Mucosa of stomach (tissue), 1 donor: ENCODE measurements around the gene TM2D3.

Source experiments
- H3K27me3 ChIP-seq: one replicate; pipeline ENCODE4 v1.7.0; 2013; ENCODE audit warnings: mild to moderate bottlenecking, low read length; ENCODE audit not compliant: control insufficient read depth, insufficient read depth
- H3K36me3 ChIP-seq: one replicate; pipeline ENCODE4 v1.7.0; 2013; ENCODE audit warnings: low read length; ENCODE audit not compliant: control insufficient read depth, insufficient read depth
- H3K4me1 ChIP-seq: one replicate; pipeline ENCODE4 v1.7.0; 2013; ENCODE audit warnings: mild to moderate bottlenecking, low read length; ENCODE audit not compliant: control insufficient read depth, insufficient read depth
- H3K4me3 ChIP-seq: one replicate; pipeline ENCODE4 v1.7.0; 2013; ENCODE audit warnings: low read length
- H3K9ac ChIP-seq: one replicate; pipeline ENCODE4 v1.7.0; 2013; ENCODE audit warnings: mild to moderate bottlenecking, low read length, moderate library complexity
- H3K9me3 ChIP-seq: one replicate; pipeline ENCODE4 v1.7.0; 2013; ENCODE audit warnings: mild to moderate bottlenecking, low read length, moderate library complexity; ENCODE audit not compliant: control insufficient read depth
- donor health status: Pancreatic carcinoma.

TM2D3 gene

GRCh38 chr15:101609742-101610610 lies 42.2 kb downstream of the TM2D3 start:
- Histone ChIP-seq H3K9ac (no peak overlapping the region), H3K4me3 (no peak overlapping the region), H3K27me3 (peaks cover under 1% of the 10 kb centered on the region), H3K36me3 (no peaks in the 10 kb centered on the region), H3K4me1 (peaks cover 9% of the 10 kb centered on the region), H3K9me3 (no peaks in the 10 kb centered on the region)

GRCh38 chr15:101608201-101608600 lies 44.0 kb downstream of the TM2D3 start:
- Histone ChIP-seq H3K9ac (no peak overlapping the region), H3K9me3 (no peaks in the 10 kb centered on the region), H3K4me3 (no peak overlapping the region), H3K27me3 (no peaks in the 10 kb centered on the region), H3K36me3 (no peaks in the 10 kb centered on the region), H3K4me1 (peaks cover 21% of the 10 kb centered on the region)

- Histone ChIP-seq H3K4me3 (no peak overlapping the region), H3K9ac (no peak overlapping the region), H3K4me1 (peaks cover 21% of the 10 kb centered on the region), H3K27me3 (no peaks in the 10 kb centered on the region), H3K36me3 (no peaks in the 10 kb centered on the region), H3K9me3 (no peaks in the 10 kb centered on the region)
These were observed 45.1 kb downstream of the TM2D3 start for GRCh38 chr15:101607108-101607507.

- no peak overlapping the region for H3K9ac ChIP-seq
- no peak overlapping the region for H3K4me3 ChIP-seq
- H3K36me3 ChIP-seq, result no peaks in the 10 kb centered on the region
- H3K27me3 ChIP-seq, result no peaks in the 10 kb centered on the region
- peaks cover 21% of the 10 kb centered on the region for H3K4me1 ChIP-seq
- H3K9me3 ChIP-seq, result no peaks in the 10 kb centered on the region
These were observed 47.9 kb downstream of the TM2D3 start for GRCh38 chr15:101604124-101604874.

- H3K4me3 ChIP-seq, result no peak overlapping the region
- H3K36me3 ChIP-seq, result no peaks in the 10 kb centered on the region
- H3K9ac ChIP-seq, result no peak overlapping the region
- H3K9me3 ChIP-seq, result no peaks in the 10 kb centered on the region
- peaks cover 21% of the 10 kb centered on the region for H3K4me1 ChIP-seq
- H3K27me3 ChIP-seq, result no peaks in the 10 kb centered on the region
These were observed 49.4 kb downstream of the TM2D3 start for GRCh38 chr15:101602801-101603200.

GRCh38 chr15:101600035-101600434 lies 52.1 kb downstream of the TM2D3 start:
- Histone ChIP-seq H3K4me1 (peaks cover 13% of the 10 kb centered on the region), H3K27me3 (no peaks in the 10 kb centered on the region), H3K4me3 (no peak overlapping the region), H3K36me3 (no peaks in the 10 kb centered on the region), H3K9ac (no peak overlapping the region), H3K9me3 (no peaks in the 10 kb centered on the region)

- Histone ChIP-seq H3K27me3 (no peaks in the 10 kb centered on the region), H3K9ac (no peak overlapping the region), H3K4me3 (no peak overlapping the region), H3K9me3 (no peaks in the 10 kb centered on the region), H3K36me3 (no peaks in the 10 kb centered on the region), H3K4me1 (peaks cover 3% of the 10 kb centered on the region)
These were observed 53.1 kb downstream of the TM2D3 start for GRCh38 chr15:101599091-101599490.

- Histone ChIP-seq H3K4me1 (no peaks in the 10 kb centered on the region), H3K4me3 (no peak overlapping the region), H3K27me3 (no peaks in the 10 kb centered on the region)
These were observed 54.7 kb downstream of the TM2D3 start for GRCh38 chr15:101597360-101597928.

GRCh38 chr15:101596633-101597032 lies 55.5 kb downstream of the TM2D3 start:
- no peaks in the 10 kb centered on the region for H3K4me1 ChIP-seq
- no peaks in the 10 kb centered on the region for H3K36me3 ChIP-seq
- no peak overlapping the region for H3K9ac ChIP-seq
- H3K27me3 ChIP-seq, result no peaks in the 10 kb centered on the region
- no peaks in the 10 kb centered on the region for H3K9me3 ChIP-seq
- H3K4me3 ChIP-seq, result no peak overlapping the region

More at GRCh38 chr15:101597360-101597928, 54.7 kb downstream of the TM2D3 start:
- Histone ChIP-seq H3K36me3 (no peaks in the 10 kb centered on the region), H3K9ac (no peak overlapping the region), H3K9me3 (no peaks in the 10 kb centered on the region)
